ENCODE results near the gene TRNAU1AP.

TRNAU1AP gene

DNA sequence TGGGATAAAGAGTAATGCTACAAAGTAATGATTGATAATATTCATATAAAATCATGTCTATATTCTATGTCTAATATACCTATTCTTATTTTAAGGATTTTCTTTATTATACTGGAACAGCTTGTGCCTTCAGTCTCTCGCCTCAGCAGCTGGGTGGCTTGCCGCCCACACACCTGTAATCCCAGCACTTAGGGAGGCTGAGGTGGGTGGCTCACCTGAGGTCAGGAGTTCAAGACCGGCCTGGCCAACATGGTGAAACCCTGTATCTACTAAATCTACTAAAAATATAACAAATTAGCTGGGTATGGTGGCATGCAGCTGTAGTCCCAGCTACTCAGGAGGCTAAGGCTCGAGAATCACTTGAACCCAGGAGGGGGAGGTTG lies 7.6 kb upstream of the TRNAU1AP start:
- TF ChIP-seq, protein P1, sequence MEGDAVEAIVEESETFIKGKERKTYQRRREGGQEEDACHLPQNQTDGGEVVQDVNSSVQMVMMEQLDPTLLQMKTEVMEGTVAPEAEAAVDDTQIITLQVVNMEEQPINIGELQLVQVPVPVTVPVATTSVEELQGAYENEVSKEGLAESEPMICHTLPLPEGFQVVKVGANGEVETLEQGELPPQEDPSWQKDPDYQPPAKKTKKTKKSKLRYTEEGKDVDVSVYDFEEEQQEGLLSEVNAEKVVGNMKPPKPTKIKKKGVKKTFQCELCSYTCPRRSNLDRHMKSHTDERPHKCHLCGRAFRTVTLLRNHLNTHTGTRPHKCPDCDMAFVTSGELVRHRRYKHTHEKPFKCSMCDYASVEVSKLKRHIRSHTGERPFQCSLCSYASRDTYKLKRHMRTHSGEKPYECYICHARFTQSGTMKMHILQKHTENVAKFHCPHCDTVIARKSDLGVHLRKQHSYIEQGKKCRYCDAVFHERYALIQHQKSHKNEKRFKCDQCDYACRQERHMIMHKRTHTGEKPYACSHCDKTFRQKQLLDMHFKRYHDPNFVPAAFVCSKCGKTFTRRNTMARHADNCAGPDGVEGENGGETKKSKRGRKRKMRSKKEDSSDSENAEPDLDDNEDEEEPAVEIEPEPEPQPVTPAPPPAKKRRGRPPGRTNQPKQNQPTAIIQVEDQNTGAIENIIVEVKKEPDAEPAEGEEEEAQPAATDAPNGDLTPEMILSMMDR (conservative IDR thresholded peaks at IDR 0.05; ENCODE audit: low read depth, low read length), result no peak
- DNase-seq (ENCODE audit: low read depth), result no peak
- H3K4me3 ChIP-seq (ENCODE audit: low read length), result no peak overlapping the region

DNA sequence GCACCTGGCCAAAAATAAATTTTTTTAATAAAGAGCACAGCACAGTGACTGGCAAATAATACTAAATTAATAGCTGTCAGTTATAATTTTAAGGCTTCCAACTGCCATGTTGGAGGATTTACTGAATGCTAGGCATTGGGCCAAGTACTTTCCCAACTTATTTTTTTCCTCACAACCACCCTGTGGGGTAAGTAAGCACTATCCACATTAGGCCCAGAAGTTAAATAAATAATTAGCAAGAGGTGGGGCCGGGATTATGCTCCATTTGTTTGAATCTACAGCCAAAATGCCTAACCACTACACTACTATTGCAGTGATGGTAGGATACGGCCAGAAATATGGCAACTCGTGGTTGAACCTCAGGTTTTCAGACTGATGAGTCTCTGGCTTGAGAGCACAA lies 4.6 kb upstream of the TRNAU1AP start:
- DNase-seq (ENCODE audit: low read depth), result no peak
- TF ChIP-seq, protein P1 (conservative IDR thresholded peaks at IDR 0.05; ENCODE audit: low read depth, low read length), result no peak

DNA sequence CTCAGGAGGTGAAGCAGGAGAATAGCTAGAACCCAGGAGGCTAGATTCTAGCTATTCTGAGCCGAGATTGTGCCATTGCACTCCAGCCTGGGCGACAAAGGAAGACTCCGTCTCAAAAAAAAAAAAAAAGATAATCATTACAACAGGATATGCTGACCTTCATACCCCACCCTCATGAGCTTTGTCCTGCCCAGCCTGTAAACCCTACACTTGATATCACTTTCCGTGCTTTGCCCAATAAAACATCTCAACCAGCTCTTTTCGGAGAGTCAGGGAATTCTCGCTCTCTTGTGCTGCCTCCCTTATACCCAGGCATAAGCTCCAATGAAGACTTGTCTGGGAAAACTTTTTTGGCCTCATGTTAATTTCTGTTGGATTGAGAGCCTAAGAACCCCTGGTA lies 1.5 kb upstream of the TRNAU1AP start:
- no peak for DNase-seq (ENCODE audit: low read depth)
- TF ChIP-seq, protein P1 (conservative IDR thresholded peaks at IDR 0.05; ENCODE audit: low read depth, low read length), result no peak
- no peak overlapping the region for H3K4me3 ChIP-seq (ENCODE audit: low read length)

More for the DNA sequence above, 4.6 kb upstream of the TRNAU1AP start:
- H3K4me3 ChIP-seq (ENCODE audit: low read length), result no peak overlapping the region

DNA sequence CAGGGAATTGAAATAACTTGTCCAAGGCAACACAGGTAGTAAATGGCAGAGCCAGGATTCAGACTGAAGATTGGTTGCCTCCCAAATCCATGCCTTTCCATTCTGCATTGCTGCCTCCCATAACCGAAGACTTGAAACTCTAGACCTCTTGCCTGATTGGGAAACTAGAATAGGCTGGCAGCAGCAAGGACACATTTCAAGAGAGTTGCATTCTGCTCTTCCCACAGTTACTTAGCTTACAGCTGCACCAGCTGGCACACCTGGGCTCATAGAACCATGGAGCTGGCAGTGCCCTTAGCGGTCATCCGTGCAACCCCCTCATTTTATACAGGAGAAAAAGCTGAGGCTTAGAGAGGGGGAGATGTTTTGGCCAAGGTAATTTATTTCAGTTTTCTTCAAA lies 8.0 kb downstream of the TRNAU1AP start:
- TF ChIP-seq, protein P1 (conservative IDR thresholded peaks at IDR 0.05; ENCODE audit: low read depth, low read length), result no peak
- no peak overlapping the region for H3K4me3 ChIP-seq (ENCODE audit: low read length)
- no peak for DNase-seq (ENCODE audit: low read depth)

DNA sequence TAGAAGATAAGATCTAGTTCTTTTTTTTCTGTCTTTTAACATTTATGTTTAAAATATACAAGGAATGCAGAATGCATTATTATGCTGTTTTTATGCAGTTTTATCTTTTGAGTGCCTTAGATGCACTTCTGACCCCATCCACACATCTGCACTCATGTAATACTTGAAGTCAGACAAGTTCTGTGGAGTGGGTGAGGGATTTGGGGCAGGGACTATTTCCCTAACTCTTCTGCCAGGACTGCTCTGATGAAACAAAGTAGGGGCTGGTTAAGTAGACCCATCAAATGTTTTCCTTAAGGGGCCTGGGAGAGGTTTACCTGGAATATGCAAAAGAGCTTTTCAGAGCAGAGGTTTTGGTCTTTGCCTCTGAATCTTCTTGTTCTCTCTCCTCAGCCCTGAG lies 11.4 kb downstream of the TRNAU1AP start:
- TF ChIP-seq, protein P1 (conservative IDR thresholded peaks at IDR 0.05; ENCODE audit: low read depth, low read length), result no peak
- DNase-seq (ENCODE audit: low read depth), result no peak
- H3K4me3 ChIP-seq (ENCODE audit: low read length), result no peak overlapping the region

DNA sequence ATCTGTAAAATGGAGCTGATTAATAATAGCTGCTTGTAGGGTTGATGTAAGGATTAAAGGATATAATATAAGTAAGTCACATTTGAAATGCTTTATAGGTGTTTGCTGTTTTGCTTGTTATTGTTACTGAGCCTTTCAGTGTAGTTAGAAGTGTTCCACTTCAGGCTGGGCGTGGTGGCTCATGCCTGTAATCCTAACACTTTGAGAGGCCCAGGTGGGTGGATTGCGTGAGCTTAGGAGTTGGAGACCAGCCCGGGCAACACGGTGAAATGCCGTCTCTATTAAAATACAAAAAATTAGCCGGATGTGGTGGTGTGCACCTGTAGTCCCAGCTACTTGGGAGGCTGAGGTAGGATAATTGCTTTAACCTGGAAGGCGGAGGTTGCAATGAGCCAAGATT lies 12.2 kb downstream of the TRNAU1AP start:
- no peak overlapping the region for H3K4me3 ChIP-seq (ENCODE audit: low read length)
- no peak for DNase-seq (ENCODE audit: low read depth)
- TF ChIP-seq, protein P1 (conservative IDR thresholded peaks at IDR 0.05; ENCODE audit: low read depth, low read length), result no peak

DNA sequence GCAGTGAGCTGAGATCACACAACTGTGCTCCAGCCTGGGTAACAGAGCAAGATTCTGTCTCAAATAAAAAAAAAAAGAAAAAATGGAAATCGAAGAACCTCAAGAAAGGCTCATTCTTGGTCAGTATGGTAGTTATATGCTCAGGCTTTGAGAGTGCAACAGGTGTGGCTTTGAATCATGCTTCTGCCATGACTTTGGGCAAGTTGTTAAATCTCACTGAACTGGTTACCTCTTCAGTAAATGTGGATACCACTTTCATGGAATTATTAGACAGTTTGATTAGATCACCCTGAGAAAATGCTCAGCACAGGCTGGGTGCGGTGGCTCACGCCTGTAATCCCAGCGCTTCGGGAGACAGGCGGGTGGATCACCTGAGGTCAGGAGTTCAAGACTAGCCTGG lies 12.8 kb downstream of the TRNAU1AP start:
- no peak overlapping the region for H3K4me3 ChIP-seq (ENCODE audit: low read length)
- DNase-seq (ENCODE audit: low read depth), result no peak
- TF ChIP-seq, protein P1 (conservative IDR thresholded peaks at IDR 0.05; ENCODE audit: low read depth, low read length), result no peak
